HepG2 (cell line): ENCODE results near the gene ACER3. TPM values are rescaled to one million over a fixed set of nuclear protein-coding genes. Genes with fewer than 3 reads are reported as not detected.
A peak's percentile ranks its signal among the peaks of the same experiment; 100 is the strongest.
"Not testable (repeated sequence)": the region's sequence is repeated elsewhere in the genome, so short reads cannot be mapped to it uniquely, and the experiment has no call there.

ENCODE experiments used
- ATAC-seq: fragments of 200-7000 bp; cut with Tn5 transposase; 3 replicates; pipeline ENCODE4 v1.9.1; 2020; ENCODE audit warnings: mild to moderate bottlenecking, moderate library complexity
- BruUV-seq: library from RNA; stranded (reverse); fragments of 400-500 nt; replicated peaks from 2 replicates; lab custom pipeline; 2021; lab: Mats Ljungman, UMichigan
- CTCF ChIA-PET: fragments of 300-600 bp; formaldehyde crosslinking; extraction: SDS; loops from one replicate; lab custom pipeline; 2021; ENCODE audit warnings: low total read pairs, inconsistent platforms, low intra/inter-chr PET ratio; lab: Yijun Ruan, JAX
- POLR2A ChIA-PET: fragments of 350-600 bp; sonication (Branson Sonifier 250); formaldehyde crosslinking; loops from one replicate; lab custom pipeline; 2020; ENCODE audit warnings: antibody characterized with exemption, inconsistent platforms; lab: Yijun Ruan, JAX
- DNase-seq: peaks from one replicate; pipeline ENCODE4 v3.0.0-alpha.2; 2015; ENCODE audit warnings: low spot score
- FAIRE-seq: peaks from 3 replicates; lab custom pipeline; 2011; peaks lifted over from hg19 to GRCh38; lab: Jason Lieb, UNC
- H2AFZ ChIP-seq: one replicate; pipeline ENCODE4 v1.6.1; 2011; ENCODE audit warnings: low read length, inconsistent platforms
- H3K27ac ChIP-seq: fragments of 300-600 bp; 3 replicates; pipeline ENCODE4 v1.8.0; 2011; ENCODE audit warnings: mixed run types, mild to moderate bottlenecking, mixed read lengths, low read length, inconsistent platforms; ENCODE audit not compliant: insufficient read depth; ENCODE audit errors: extremely low read length
- H3K27me3 ChIP-seq, 2 experiments: fragments of 200-600 bp in 1 of 2; 2 replicates in 1 of 2; 3 replicates in 1 of 2; pipeline versions ENCODE4 v1.6.0 to v1.8.0; 2011; ENCODE audit warnings: low read length in 2 of 2, mild to moderate bottlenecking in 2 of 2, moderate library complexity in 2 of 2, inconsistent platforms in 1 of 2; ENCODE audit not compliant: insufficient read depth in 2 of 2, control insufficient read depth in 1 of 2
- H3K36me3 ChIP-seq, 2 experiments: fragments of 200-600 bp in 1 of 2; replicated peaks in 1 of 2; 2 replicates in 1 of 2; 3 replicates in 1 of 2; pipeline versions ENCODE4 v1.5.1 to v1.8.0; 2011; ENCODE audit warnings: low read length in 2 of 2, inconsistent platforms in 1 of 2; ENCODE audit not compliant: insufficient read depth in 2 of 2, control insufficient read depth in 1 of 2
- H3K4me1 ChIP-seq: 2 replicates; pipeline ENCODE4 v1.5.1; 2012; ENCODE audit warnings: low read length, inconsistent platforms; ENCODE audit not compliant: insufficient read depth
- H3K4me2 ChIP-seq: 2 replicates; pipeline ENCODE4 v1.6.0; 2011; ENCODE audit warnings: low read depth, low read length, inconsistent platforms
- H3K4me3 ChIP-seq, 3 experiments: fragments of 200-600 bp in 1 of 3; sonication (generic), shearing (Covaris generic) in 1 of 3; replicated peaks in 1 of 3; 2 replicates each; pipeline ENCODE4 v1.5.1; 2011 to 2016; ENCODE audit warnings: low read length in 3 of 3, inconsistent platforms in 2 of 3, low read depth in 2 of 3, mild to moderate bottlenecking in 2 of 3, control low read depth in 1 of 3, mixed read lengths in 1 of 3; ENCODE audit not compliant: insufficient read depth in 1 of 3
- H3K79me2 ChIP-seq: one replicate; pipeline ENCODE4 v1.6.1; 2011; ENCODE audit warnings: low read length, inconsistent platforms; ENCODE audit not compliant: insufficient read depth
- H3K9ac ChIP-seq: 2 replicates; pipeline ENCODE4 v1.6.0; 2011; ENCODE audit warnings: mild to moderate bottlenecking, low read depth, low read length, inconsistent platforms; ENCODE audit not compliant: insufficient read depth
- H3K9me3 ChIP-seq: 2 replicates; pipeline ENCODE4 v1.5.1; 2012; ENCODE audit warnings: mild to moderate bottlenecking, low read length
- H4K20me1 ChIP-seq: 2 replicates; pipeline ENCODE4 v1.6.0; 2011; ENCODE audit warnings: inconsistent platforms, mild to moderate bottlenecking, low read length, moderate library complexity; ENCODE audit not compliant: insufficient read depth
- BORCS8-MEF2B ChIP-seq: sonication (generic); formaldehyde crosslinking; IDR thresholded peaks from 2 replicates; pipeline ENCODE4 v1.8.0; 2022; ENCODE audit warnings: mild to moderate bottlenecking, missing genetic modification reagents
- JUNB ChIP-seq: sonication (generic); formaldehyde crosslinking; IDR thresholded peaks from 2 replicates; pipeline ENCODE4 v1.8.0; 2022; ENCODE audit warnings: missing genetic modification reagents, mild to moderate bottlenecking, borderline replicate concordance
- TCF7L2 ChIP-seq: IDR thresholded peaks from 2 replicates; pipeline ENCODE4 v1.6.1; 2011; ENCODE audit warnings: mild to moderate bottlenecking, low read depth, low read length, moderate library complexity
- ZNF121 ChIP-seq: sonication (generic); formaldehyde crosslinking; IDR thresholded peaks from 2 replicates; pipeline ENCODE4 v1.5.0; 2020; ENCODE audit warnings: mild to moderate bottlenecking, missing genetic modification reagents
- WGBS: methylation state at CpG from one replicate; pipeline ENCODE4 v1.1.6; 2017; ENCODE audit warnings: low lambda C conversion rate; 5-methylcytosine and 5-hydroxymethylcytosine counted together
- in situ Hi-C: cut with HindIII; loops from 2 replicates; pipeline ENCODE4 v1.10.0; 2017; ENCODE audit warnings: low pct_unique_long_range_greater_than_20kb; ENCODE audit not compliant: extremely low pct_ligation_motif_present
- intact Hi-C: fragments of 100-400 bp; cut with micrococcal nuclease; formaldehyde crosslinking; loops from one replicate; pipeline ENCODE4 v1.10.0; 2022; ENCODE audit not compliant: unreplicated experiment
- polyA plus RNA-seq, 8 experiments: library from polyadenylated mRNA; depleted of rRNA in 3 of 8; stranded (reverse) in 7 of 8; unstranded in 1 of 8; fragments of >200 nt; fragmentation: Illumina TruSeq in 4 of 8; extraction: Trizol in 4 of 8; gene quantifications; 2 replicates each; pipeline versions ENCODE4 v1.2.1 to v1.2.3, GENCODE V29; 2011 to 2016; ENCODE audit warnings: low read depth in 4 of 8, missing spikeins in 1 of 8, mixed read lengths in 1 of 8; ENCODE audit not compliant: insufficient read depth in 1 of 8
- total RNA-seq, 5 experiments: library from RNA; depleted of rRNA; stranded (reverse); fragments of >200 nt; fragmentation: Illumina TruSeq; extraction: Trizol; gene quantifications; 2 replicates each; pipeline ENCODE4 v1.2.3, GENCODE V29; 2016; ENCODE audit warnings: low read depth in 1 of 5

ACER3 gene
- total and polyA plus RNA-seq, 2 of the 13 experiments (the other 11 are each of a cell fraction or from before 2014, with no cell fraction given), result 6.0 to 9.8 TPM

GRCh38 chr11:77009533-77010160 lies 148.9 kb downstream of the ACER3 start (continued):
- TF ChIP-seq JUNB (no peak), TCF7L2 (no peak)

- Histone ChIP-seq H3K4me1 (peaks cover 10% of the 10 kb centered on the region), H3K4me2 (no peak overlapping the region), H3K27ac (no peak overlapping the region), H2AFZ (no peak overlapping the region), H3K79me2 (no peaks in the 10 kb centered on the region), H4K20me1 (no peaks in the 10 kb centered on the region), H3K27me3 (no peaks in the 10 kb centered on the region), H3K36me3 (no peaks in the 10 kb centered on the region), H3K9me3 (no peaks in the 10 kb centered on the region), H3K9ac (no peak overlapping the region), H3K4me3 (no peak overlapping the region)
- intact Hi-C loops (no loop called here), in situ Hi-C loops (no loop called here)
- ATAC-seq (no peak), DNase-seq (no peak), FAIRE-seq (no peak)
- 84% methylated on average over 2 of the region's 2 CpGs for WGBS
- ChIA-PET CTCF (no interaction called here), POLR2A (no interaction called here)
- BruUV-seq, result no TSS peak
- TF ChIP-seq BORCS8-MEF2B (CRISPR knock-in tag), result no peak
- peak; percentile 78 for TF ChIP-seq ZNF121 (CRISPR knock-in tag)
Measured at GRCh38 chr11:77014669-77015068, 154.0 kb downstream of the ACER3 start.

DNA sequence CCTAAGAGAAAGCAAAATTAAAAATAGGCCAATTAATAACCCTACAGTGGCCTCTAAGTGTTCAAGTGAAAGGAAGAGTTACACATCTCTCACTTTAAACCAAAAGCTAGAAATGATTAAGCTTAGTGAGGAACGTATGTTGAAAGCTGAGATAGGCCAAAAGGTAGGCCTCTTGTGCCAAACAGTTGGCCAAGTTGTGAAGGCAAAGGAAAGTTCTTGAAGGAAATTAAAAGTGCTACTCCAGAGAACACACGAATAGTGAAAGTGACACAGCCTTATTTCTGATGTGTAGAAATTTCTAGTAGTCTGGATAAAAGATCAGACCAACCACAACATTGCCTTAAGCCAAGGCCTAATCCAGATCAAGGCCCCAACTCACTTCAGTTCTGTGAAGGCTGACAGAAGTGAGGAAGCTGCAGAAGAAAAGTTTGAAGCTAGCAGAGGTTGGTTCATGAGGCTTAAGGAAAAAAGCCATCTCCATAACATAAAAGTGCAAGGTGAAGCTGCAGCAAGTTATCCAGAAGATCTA lies 157.7 kb downstream of the ACER3 start:
- H3K9ac ChIP-seq, H3K79me2 ChIP-seq, FAIRE-seq, intact Hi-C loops, H3K27ac ChIP-seq, H4K20me1 ChIP-seq, H3K27me3 ChIP-seq, CTCF ChIA-PET, H3K36me3 ChIP-seq, H3K9me3 ChIP-seq, in situ Hi-C loops, H3K4me2 ChIP-seq, BruUV-seq, ATAC-seq, H3K4me3 ChIP-seq, POLR2A ChIA-PET, DNase-seq, H2AFZ ChIP-seq: not testable (repeated sequence)
- peaks cover 20% of the 10 kb centered on the region for H3K4me1 ChIP-seq
- 86% methylated on average over 2 of the region's 2 CpGs for WGBS
